SK-N-SH (cell line): ENCODE measurements around the gene CCL17. TPM values are rescaled to one million over a fixed set of nuclear protein-coding genes. Genes with fewer than 3 reads are reported as not detected.

Source experiments
- CTCF ChIA-PET: fragments of 300-600, 350-600 bp; formaldehyde crosslinking; extraction: SDS; loops from one replicate; lab custom pipeline; 2021; lab: Yijun Ruan, JAX
- POLR2A ChIA-PET: fragments of 350-600 bp; sonication (Branson Sonifier 250); formaldehyde crosslinking; extraction: SDS; loops from one replicate; lab custom pipeline; 2020; ENCODE audit warnings: antibody characterized with exemption, inconsistent platforms; lab: Yijun Ruan, JAX
- DNase-seq: peaks from one replicate; pipeline ENCODE4 v3.0.0; 2012
- H2AFZ ChIP-seq: fragments of 200-600 bp; sonication (generic); 2 replicates; pipeline ENCODE4 v1.8.1; 2016; ENCODE audit warnings: antibody characterized with exemption, mild to moderate bottlenecking, low read depth
- H3F3A ChIP-seq: fragments of 200-600 bp; sonication (generic); replicated peaks from 2 replicates; pipeline ENCODE3; 2016; ENCODE audit warnings: antibody characterized with exemption, mild to moderate bottlenecking; ENCODE audit not compliant: insufficient read depth
- H3K27ac ChIP-seq, 2 experiments: fragments of 200-500 bp in 1 of 2; fragments of 200-600 bp in 1 of 2; sonication (Bioruptor generic) in 1 of 2; sonication (generic), shearing (Covaris generic) in 1 of 2; 2 replicates each; pipeline versions ENCODE4 v1.5.1 to v1.6.1; 2014 to 2016; ENCODE audit warnings: low read depth in 2 of 2, inconsistent platforms in 1 of 2, low read length in 1 of 2, mild to moderate bottlenecking in 1 of 2, mixed read lengths in 1 of 2
- H3K27me3 ChIP-seq: fragments of 200-600 bp; sonication (generic), shearing (Covaris generic); 2 replicates; pipeline ENCODE4 v1.6.1; 2016; ENCODE audit warnings: mixed run types; ENCODE audit not compliant: insufficient read depth
- H3K36me3 ChIP-seq, 2 experiments: fragments of 200-500 bp in 1 of 2; fragments of 200-600 bp in 1 of 2; sonication (Bioruptor generic) in 1 of 2; sonication (generic) in 1 of 2; replicated peaks in 1 of 2; 2 replicates each; pipeline versions ENCODE3 to v1.5.1; 2014 to 2016; ENCODE audit warnings: low read length in 1 of 2, mild to moderate bottlenecking in 1 of 2; ENCODE audit not compliant: insufficient read depth in 2 of 2, control insufficient read depth in 1 of 2
- H3K4me1 ChIP-seq, 2 experiments: fragments of 200-500 bp in 1 of 2; fragments of 200-600 bp in 1 of 2; sonication (Bioruptor generic) in 1 of 2; sonication (generic), shearing (Covaris generic) in 1 of 2; 2 replicates each; pipeline versions ENCODE4 v1.5.1 to v1.6.1; 2014 to 2016; ENCODE audit warnings: low read depth in 1 of 2, low read length in 1 of 2, mixed run types in 1 of 2; ENCODE audit not compliant: insufficient read depth in 2 of 2, control insufficient read depth in 1 of 2
- H3K4me2 ChIP-seq: fragments of 200-600 bp; sonication (generic), shearing (Covaris generic); 2 replicates; pipeline ENCODE4 v1.6.1; 2017; ENCODE audit warnings: mixed run types
- H3K4me3 ChIP-seq, 2 experiments: fragments of 200-500 bp in 1 of 2; fragments of 200-600 bp in 1 of 2; sonication (Bioruptor generic) in 1 of 2; sonication (generic), shearing (Covaris generic) in 1 of 2; 2 replicates each; pipeline versions ENCODE4 v1.5.1 to v1.8.1; 2014 to 2016; ENCODE audit warnings: low read depth in 2 of 2, inconsistent platforms in 1 of 2, low read length in 1 of 2, mild to moderate bottlenecking in 1 of 2, mixed read lengths in 1 of 2, moderate library complexity in 1 of 2
- H3K79me2 ChIP-seq: fragments of 200-600 bp; sonication (generic); 2 replicates; pipeline ENCODE4 v1.8.1; 2017; ENCODE audit warnings: mild to moderate bottlenecking; ENCODE audit not compliant: insufficient read depth
- H3K9ac ChIP-seq: fragments of 200-600 bp; sonication (generic); 2 replicates; pipeline ENCODE4 v1.6.1; 2017; ENCODE audit warnings: mixed run types
- H3K9me2 ChIP-seq: fragments of 200-600 bp; sonication (generic); 2 replicates; pipeline ENCODE4 v1.6.1; 2017; ENCODE audit warnings: mixed run types
- H3K9me3 ChIP-seq: fragments of 200-600 bp; sonication (generic); 2 replicates; pipeline ENCODE4 v1.6.1; 2017; ENCODE audit warnings: mixed run types, mild to moderate bottlenecking, moderate library complexity
- H4K20me1 ChIP-seq: fragments of 200-600 bp; sonication (generic); 2 replicates; pipeline ENCODE4 v1.6.1; 2017; ENCODE audit warnings: mild to moderate bottlenecking, mixed run types; ENCODE audit not compliant: insufficient read depth
- CTCF ChIP-seq: fragments of 200-600 bp; sonication (generic); IDR thresholded peaks from 2 replicates; pipeline ENCODE4 v1.6.1; 2017; ENCODE audit warnings: antibody characterized with exemption, mild to moderate bottlenecking, moderate library complexity
- EZH2phosphoT487 ChIP-seq: fragments of 200-600 bp; sonication (generic); IDR thresholded peaks from 2 replicates; pipeline ENCODE4 v1.6.1; 2017; ENCODE audit warnings: low read depth, mixed run types, mild to moderate bottlenecking, antibody characterized with exemption, moderate library complexity, borderline replicate concordance
- FOSL2 ChIP-seq: IDR thresholded peaks from 2 replicates; pipeline ENCODE4 v1.4.0; 2012; ENCODE audit warnings: low read depth, mild to moderate bottlenecking, moderate library complexity, borderline replicate concordance
- JUND ChIP-seq: IDR thresholded peaks from 2 replicates; pipeline ENCODE4 v1.4.0; 2012
- MEF2A ChIP-seq: IDR thresholded peaks from 2 replicates; pipeline ENCODE4 v1.4.0; 2012; ENCODE audit warnings: low read depth, borderline replicate concordance
- MXI1 ChIP-seq: IDR thresholded peaks from 2 replicates; pipeline ENCODE4 v1.6.1; 2012; ENCODE audit warnings: mild to moderate bottlenecking, low read depth, low read length, improper control_type of control experiment
- POLR2AphosphoS5 ChIP-seq: IDR thresholded peaks from 2 replicates; pipeline ENCODE4 v1.6.1; 2012; ENCODE audit warnings: low read depth, low read length
- RAD21 ChIP-seq: IDR thresholded peaks from 2 replicates; pipeline ENCODE4 v1.6.1; 2012; ENCODE audit warnings: mild to moderate bottlenecking, low read length
- RCOR1 ChIP-seq: fragments of 150-350 bp; IDR thresholded peaks from 2 replicates; pipeline ENCODE4 v1.6.1; 2017; ENCODE audit warnings: antibody characterized with exemption, low read length
- REST ChIP-seq: IDR thresholded peaks from 2 replicates; pipeline ENCODE4 v1.6.1; 2012; ENCODE audit warnings: mild to moderate bottlenecking, low read depth, low read length, moderate library complexity
- RXRA ChIP-seq: IDR thresholded peaks from 2 replicates; pipeline ENCODE4 v1.4.0; 2012; ENCODE audit warnings: low read depth, mild to moderate bottlenecking, borderline replicate concordance
- TAF1 ChIP-seq: IDR thresholded peaks from 2 replicates; pipeline ENCODE4 v1.6.1; 2012; ENCODE audit warnings: low read depth, mild to moderate bottlenecking, low read length, moderate library complexity, borderline replicate concordance
- USF1 ChIP-seq: IDR thresholded peaks from 2 replicates; pipeline ENCODE4 v1.4.0; 2012; ENCODE audit warnings: low read depth, borderline replicate concordance
- ZBTB33 ChIP-seq: IDR thresholded peaks from 2 replicates; pipeline ENCODE4 v1.4.0; 2012; ENCODE audit warnings: low read depth, borderline replicate concordance
- WGBS: methylation state at CpG from one replicate; pipeline ENCODE4 v1.1.6; 2017; ENCODE audit warnings: low lambda C conversion rate; 5-methylcytosine and 5-hydroxymethylcytosine counted together
- polyA plus RNA-seq, 3 experiments: library from polyadenylated mRNA; depleted of rRNA; stranded (reverse); fragments of >200 nt; gene quantifications; 2 replicates each; pipeline ENCODE4 v1.2.3, GENCODE V29; 2012

CCL17 gene
- polyA plus RNA-seq, 1 of the 3 experiments (the other 2 are of a cell fraction): not detected

- TF ChIP-seq ZBTB33 (no peak), USF1 (no peak), MXI1 (no peak), REST (no peak), JUND (no peak), CTCF (no peak)
Observed at GRCh38 chr16:57381791-57382534, 22.6 kb upstream of the CCL17 start (continued).

GRCh38 chr16:57382535-57383275 is 21.9 kb upstream of the CCL17 start:
- Histone ChIP-seq H2AFZ (no peak overlapping the region), H3K27ac (no peak overlapping the region), H3F3A (peaks cover 7% of the 10 kb centered on the region), H3K4me2 (no peak overlapping the region), H3K79me2 (no peaks in the 10 kb centered on the region), H3K27me3 (no peaks in the 10 kb centered on the region), H4K20me1 (no peaks in the 10 kb centered on the region), H3K36me3 (no peaks in the 10 kb centered on the region), H3K4me1 (peaks cover 10 to 26% of the 10 kb centered on the region in 2 experiments; a peak in 3 of 4 replicates), H3K9me3 (no peaks in the 10 kb centered on the region), H3K9me2 (no peaks in the 10 kb centered on the region), H3K4me3 (no peak overlapping the region), H3K9ac (no peak overlapping the region)
- WGBS: 85% methylated on average over 10 of the region's 16 CpGs
- TF ChIP-seq RXRA (no peak), MEF2A (no peak), TAF1 (no peak), FOSL2 (no peak), EZH2phosphoT487 (no peak), RCOR1 (no peak), RAD21 (no peak), POLR2AphosphoS5 (no peak), USF1 (no peak)
- ChIA-PET POLR2A (no interaction called here), CTCF (interaction anchor here (1.1 kb wide), 1 partner anchor 83 kb away, joined by 3 read pairs; no protein-coding TSS in a partner anchor)
- DNase-seq: no peak
